Activated T-helper 1 cell treated with anti-CD3 and anti-CD28 coated beads, Interleukin-12 subunit alpha, Interleukin-12 subunit beta, Interleukin-2, Interleukin-4 antibody, amounts not matched to agents 30 ng/mL and 10 ng/mL and 1 ng/mL, durations not matched to agents 14 hours and 24 hours and 36 hours (primary cell): ENCODE results near the gene RPS5. TPM values are rescaled to one million over a fixed set of nuclear protein-coding genes. Genes with fewer than 3 reads are reported as not detected.
"Not testable (repeated sequence)": the region's sequence is repeated elsewhere in the genome, so short reads cannot be mapped to it uniquely, and the experiment has no call there.

Source experiments
- DNase-seq: peaks from one replicate; pipeline ENCODE4 v3.0.0; 2021; ENCODE audit warnings: low spot score
- H3K27ac Mint-ChIP-seq: one replicate; pipeline ENCODE4 v1.8.0; 2021; ENCODE audit warnings: mild to moderate bottlenecking, mixed read lengths
- H3K27me3 Mint-ChIP-seq: one replicate; pipeline ENCODE4 v1.8.0; 2022; ENCODE audit warnings: mild to moderate bottlenecking, moderate library complexity, mixed read lengths; ENCODE audit not compliant: insufficient read depth
- H3K36me3 Mint-ChIP-seq: one replicate; pipeline ENCODE4 v1.8.0; 2021; ENCODE audit warnings: low read depth, mixed read lengths
- H3K4me1 Mint-ChIP-seq: one replicate; pipeline ENCODE4 v1.8.0; 2021; ENCODE audit warnings: low read depth, mixed read lengths
- H3K4me3 Mint-ChIP-seq: one replicate; pipeline ENCODE4 v1.8.0; 2021; ENCODE audit warnings: mild to moderate bottlenecking, moderate library complexity, mixed read lengths
- H3K9me3 Mint-ChIP-seq: one replicate; pipeline ENCODE4 v1.8.0; 2021; ENCODE audit warnings: mixed read lengths
- intact Hi-C: fragments of 100-400 bp; cut with micrococcal nuclease; formaldehyde crosslinking; loops from one replicate; pipeline ENCODE4 v1.15.1; 2024
- total RNA-seq: library from RNA; stranded (reverse); gene quantifications from 2 replicates; pipeline ENCODE4 v1.2.3, GENCODE V29; 2022

The RPS5 gene
- 1,157 and 1,161 TPM in 2 replicates for total RNA-seq

DNA sequence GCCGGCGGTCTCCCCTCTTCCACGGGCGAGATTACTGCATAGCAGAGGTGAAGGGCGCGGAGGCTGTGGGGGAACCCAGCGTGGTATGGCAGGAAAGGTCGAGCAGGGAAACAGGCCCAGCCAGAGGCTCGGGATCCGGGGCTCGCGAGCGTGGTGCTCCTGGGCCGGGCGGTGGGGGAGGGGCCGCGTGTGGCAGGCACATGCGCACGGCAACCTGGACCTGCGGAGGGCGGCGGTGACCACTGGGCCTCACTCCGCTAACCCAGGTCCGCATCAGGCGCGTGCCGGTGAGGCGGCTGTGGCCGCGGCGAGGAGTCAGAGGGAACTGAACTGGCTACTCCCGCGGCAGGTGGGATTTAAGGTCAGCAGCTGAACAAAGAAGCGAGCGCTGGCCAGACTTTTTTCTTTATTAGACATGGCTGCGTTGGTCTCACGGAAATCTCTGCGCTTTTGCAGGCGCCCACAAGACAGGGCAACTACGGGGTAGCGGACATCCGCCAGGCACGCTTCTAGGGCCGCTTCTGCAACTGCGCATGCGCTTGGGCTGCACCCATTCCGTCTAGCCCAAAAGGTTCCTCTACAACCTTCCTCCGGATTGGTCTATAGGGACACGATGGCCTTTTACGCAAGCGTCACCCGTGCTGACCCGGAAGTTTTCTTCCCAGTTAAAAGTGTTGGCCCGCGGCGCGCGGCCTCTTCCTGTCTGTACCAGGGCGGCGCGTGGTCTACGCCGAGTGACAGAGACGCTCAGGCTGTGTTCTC, at the start of gene RPS5:
Gene RPS5, plus strand, starts transcription at position 694 of the 762 bp plus-strand sequence. CDS start 869 bp downstream, outside the sequence.
- peak; percentile 95 for DNase-seq
- Mint-ChIP-seq H3K4me1 (peaks cover 35% of the 10 kb centered on the region), H3K4me3 (peak within 1 kb of the TSS; percentile 93), H3K27me3 (no peaks in the 10 kb centered on the region), H3K9me3 (no peaks in the 10 kb centered on the region), H3K36me3 (peaks cover 28% of the 10 kb centered on the region), H3K27ac (peak within 1 kb of the TSS; percentile 99)
- intact Hi-C loops: loop anchor here (1.0 to 10.0 kb wide), 9 partner anchors 15 to 572 kb away; partner anchors contain the start of genes ERVK3-1, ZNF132, ZNF274 and ZNF324B

- H3K4me1 Mint-ChIP-seq: peaks cover 6% of the 10 kb centered on the region
- intact Hi-C loops: no loop called here
- H3K27ac Mint-ChIP-seq: no peak overlapping the region
- no peak for DNase-seq
- no peaks in the 10 kb centered on the region for H3K27me3 Mint-ChIP-seq
- H3K4me3 Mint-ChIP-seq: no peak overlapping the region
- peaks cover 19% of the 10 kb centered on the region for H3K9me3 Mint-ChIP-seq
- H3K36me3 Mint-ChIP-seq: peaks cover 58% of the 10 kb centered on the region
These were observed 48.7 kb upstream of the RPS5 start for GRCh38 chr19:58338336-58338735.

DNA sequence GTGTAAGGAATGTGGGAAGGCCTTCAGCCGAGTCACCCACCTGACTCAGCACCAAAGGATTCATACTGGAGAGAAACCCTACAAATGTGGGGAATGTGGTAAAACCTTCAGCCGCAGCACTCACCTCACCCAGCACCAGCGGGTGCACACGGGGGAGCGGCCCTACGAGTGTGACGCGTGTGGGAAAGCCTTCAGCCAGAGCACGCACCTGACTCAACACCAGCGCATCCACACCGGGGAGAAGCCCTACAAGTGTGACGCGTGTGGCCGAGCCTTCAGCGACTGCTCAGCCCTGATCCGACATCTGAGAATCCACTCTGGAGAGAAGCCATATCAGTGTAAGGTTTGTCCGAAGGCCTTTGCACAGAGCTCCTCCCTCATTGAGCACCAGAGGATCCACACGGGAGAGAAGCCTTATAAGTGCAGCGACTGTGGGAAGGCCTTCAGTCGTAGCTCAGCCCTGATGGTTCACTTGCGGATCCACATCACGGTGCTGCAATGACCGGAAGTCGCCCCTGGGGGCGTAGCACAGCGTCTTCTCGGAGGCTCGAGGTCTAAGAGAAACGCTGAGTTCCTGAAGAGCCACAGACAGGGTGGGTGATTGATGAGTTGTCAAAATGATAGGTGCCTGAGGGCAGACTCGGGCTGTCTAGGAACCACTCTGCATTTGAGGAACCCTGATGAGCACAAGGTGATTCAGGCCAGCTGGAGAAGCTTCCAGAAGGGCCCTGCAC, 48.1 kb upstream of the RPS5 start:
- Mint-ChIP-seq H3K4me1 (peaks cover 6% of the 10 kb centered on the region), H3K9me3 (peaks cover 19% of the 10 kb centered on the region), H3K4me3 (no peak overlapping the region), H3K27ac (no peak overlapping the region), H3K27me3 (no peaks in the 10 kb centered on the region), H3K36me3 (peaks cover 58% of the 10 kb centered on the region)
- DNase-seq: no peak
- intact Hi-C loops: no loop called here

DNA sequence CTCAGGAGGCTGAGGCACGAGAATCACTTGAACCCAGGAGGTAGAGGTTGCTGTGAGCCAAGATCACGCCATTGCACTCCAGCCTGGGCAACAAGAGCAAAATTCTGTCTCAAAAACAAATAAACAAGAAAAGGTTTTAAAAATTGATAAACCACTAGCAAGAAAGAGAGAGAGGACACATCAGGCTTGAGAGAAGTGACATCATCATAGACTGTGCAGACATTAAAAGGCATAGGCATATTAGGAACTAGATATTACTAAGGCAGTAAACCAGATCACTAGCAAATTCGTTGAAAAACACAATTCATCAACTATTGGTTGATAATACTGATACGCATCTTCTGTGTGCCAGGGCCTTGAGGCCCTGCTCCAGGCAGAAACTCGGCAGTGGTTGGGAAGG, 41.5 kb upstream of the RPS5 start:
- Mint-ChIP-seq H3K27me3 (no peaks in the 10 kb centered on the region), H3K36me3 (peaks cover 24% of the 10 kb centered on the region), H3K9me3 (no peaks in the 10 kb centered on the region), H3K4me1 (peaks cover 29% of the 10 kb centered on the region), H3K27ac (peak overlapping the region; percentile 6), H3K4me3 (peak overlapping the region; percentile 84)
- no peak for DNase-seq
- intact Hi-C loops: loop anchor here (5.0 kb wide), 1 partner anchor 68 kb away; the partner anchor contains the start of gene ZNF8

DNA sequence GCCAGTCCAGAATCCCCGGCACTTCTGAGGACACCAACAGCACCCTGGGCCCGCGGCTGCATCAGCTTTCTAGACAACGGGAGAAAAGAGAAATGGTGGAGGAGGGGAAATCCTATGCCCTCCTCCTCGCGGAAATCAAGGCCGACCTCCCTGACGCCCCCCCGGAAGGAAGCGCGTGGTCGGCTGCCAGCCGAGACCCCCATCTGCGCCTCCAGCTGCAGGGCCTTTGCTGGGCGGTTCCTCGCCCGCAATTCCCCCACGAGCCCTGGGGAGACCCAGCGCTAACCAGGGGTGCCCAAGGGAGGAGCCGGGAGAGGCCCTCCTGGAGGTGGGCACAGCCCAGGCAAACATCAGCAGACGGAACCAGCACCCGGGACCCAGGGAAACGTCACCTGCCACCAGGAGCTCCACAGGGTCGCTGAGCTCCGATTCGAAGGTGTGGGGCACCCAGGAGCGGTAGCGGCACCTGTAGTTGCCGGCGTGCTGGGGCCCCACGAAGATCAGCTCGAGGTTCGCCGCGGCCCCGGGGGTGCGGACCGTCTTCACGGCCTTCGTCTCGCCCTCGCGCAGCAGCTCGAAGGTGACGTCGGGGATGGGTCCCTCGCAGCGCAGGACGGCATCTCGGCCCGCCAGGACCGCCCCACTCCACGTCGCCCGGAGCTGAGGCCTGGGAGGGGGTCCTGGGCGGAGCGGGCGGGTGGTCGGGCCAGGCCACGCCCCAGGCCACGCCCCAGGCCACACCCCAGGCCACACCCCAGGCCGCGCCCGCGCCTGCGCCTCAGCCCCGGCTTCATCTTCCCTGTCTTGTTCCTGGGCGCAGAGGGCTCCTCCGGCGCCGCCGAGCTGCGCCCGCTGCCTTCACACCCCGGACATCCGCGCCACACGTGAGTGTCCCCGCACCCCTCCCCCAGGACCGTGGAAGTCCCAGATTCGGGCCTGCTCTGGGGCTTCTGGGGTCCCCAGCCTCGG, 39.8 kb upstream of the RPS5 start:
- DNase-seq: peak; percentile 63
- Mint-ChIP-seq H3K36me3 (peaks cover 12% of the 10 kb centered on the region), H3K9me3 (no peaks in the 10 kb centered on the region), H3K4me1 (peaks cover 29% of the 10 kb centered on the region), H3K27ac (peak overlapping the region; percentile 83), H3K27me3 (no peaks in the 10 kb centered on the region), H3K4me3 (peak overlapping the region; percentile 92)
- intact Hi-C loops: loop anchor here (1.0 to 5.0 kb wide), 8 partner anchors 15 to 119 kb away; partner anchors contain the start of genes ERVK3-1, ZNF324B, ZNF497 and ZNF8

GRCh38 chr19:58348080-58348479, 39.0 kb upstream of the RPS5 start:
- H3K27me3 Mint-ChIP-seq, DNase-seq, H3K36me3 Mint-ChIP-seq, H3K9me3 Mint-ChIP-seq: not testable (repeated sequence)
- peak overlapping the region; percentile 83 for H3K27ac Mint-ChIP-seq
- H3K4me3 Mint-ChIP-seq: peak overlapping the region; percentile 92
- intact Hi-C loops: loop anchor here (5.0 kb wide), 1 partner anchor 71 kb away; the partner anchor contains the start of gene ZNF8
- peaks cover 29% of the 10 kb centered on the region for H3K4me1 Mint-ChIP-seq

- H3K27me3 Mint-ChIP-seq: no peaks in the 10 kb centered on the region
- no peaks in the 10 kb centered on the region for H3K9me3 Mint-ChIP-seq
- peaks cover 29% of the 10 kb centered on the region for H3K4me1 Mint-ChIP-seq
- peak overlapping the region; percentile 12 for H3K4me3 Mint-ChIP-seq
- intact Hi-C loops: loop anchor here (5.0 kb wide), 1 partner anchor 72 kb away; the partner anchor contains the start of gene ZNF8
- H3K27ac Mint-ChIP-seq: peak overlapping the region; percentile 47
- no peak for DNase-seq
- peaks cover 10% of the 10 kb centered on the region for H3K36me3 Mint-ChIP-seq
These were observed 37.5 kb upstream of the RPS5 start for GRCh38 chr19:58349590-58349989.

- intact Hi-C loops: no loop called here
- peaks cover 10% of the 10 kb centered on the region for H3K36me3 Mint-ChIP-seq
- H3K4me3 Mint-ChIP-seq: no peak overlapping the region
- H3K27me3 Mint-ChIP-seq: no peaks in the 10 kb centered on the region
- H3K27ac Mint-ChIP-seq: no peak overlapping the region
- peaks cover 29% of the 10 kb centered on the region for H3K4me1 Mint-ChIP-seq
- DNase-seq: no peak
- no peaks in the 10 kb centered on the region for H3K9me3 Mint-ChIP-seq
These were observed 36.8 kb upstream of the RPS5 start for GRCh38 chr19:58350001-58350861.

DNA sequence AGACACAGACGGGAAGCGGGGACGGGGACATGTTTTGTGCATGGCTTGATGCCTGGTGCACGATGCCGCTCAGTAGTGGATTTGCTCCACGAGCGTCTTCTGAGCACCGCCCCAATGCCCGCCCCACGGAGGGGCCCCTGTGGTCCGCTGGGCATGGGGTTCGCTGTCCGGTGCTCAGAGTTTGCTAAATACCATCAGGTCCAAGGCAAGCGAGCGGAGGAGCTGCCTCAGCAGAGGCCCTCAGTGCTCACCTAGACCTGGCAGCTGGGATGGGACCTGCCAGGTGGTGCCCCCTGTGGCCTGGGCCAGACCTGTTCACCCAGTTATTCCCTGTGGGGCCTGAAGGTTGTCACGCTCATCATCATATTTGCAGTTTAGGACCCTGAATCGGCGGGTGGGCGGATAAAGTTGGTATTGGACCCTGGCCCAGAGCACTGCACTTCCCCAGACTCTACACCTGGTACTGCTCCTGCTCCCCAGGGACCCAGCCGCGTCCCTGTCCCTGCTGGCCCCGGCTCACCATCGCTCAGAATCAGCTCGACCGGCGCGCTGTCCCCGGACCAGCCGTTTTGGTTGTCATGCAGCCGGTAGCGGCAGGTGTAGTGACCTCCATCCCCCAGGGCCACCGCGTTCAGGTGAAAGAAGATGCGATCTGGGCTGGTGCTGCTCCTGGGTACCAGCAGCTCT, 36.1 kb upstream of the RPS5 start:
- no peaks in the 10 kb centered on the region for H3K9me3 Mint-ChIP-seq
- no peaks in the 10 kb centered on the region for H3K27me3 Mint-ChIP-seq
- no peak overlapping the region for H3K27ac Mint-ChIP-seq
- intact Hi-C loops: no loop called here
- peaks cover 23% of the 10 kb centered on the region for H3K4me1 Mint-ChIP-seq
- H3K4me3 Mint-ChIP-seq: no peak overlapping the region
- DNase-seq: no peak
- H3K36me3 Mint-ChIP-seq: peaks cover 5% of the 10 kb centered on the region

DNA sequence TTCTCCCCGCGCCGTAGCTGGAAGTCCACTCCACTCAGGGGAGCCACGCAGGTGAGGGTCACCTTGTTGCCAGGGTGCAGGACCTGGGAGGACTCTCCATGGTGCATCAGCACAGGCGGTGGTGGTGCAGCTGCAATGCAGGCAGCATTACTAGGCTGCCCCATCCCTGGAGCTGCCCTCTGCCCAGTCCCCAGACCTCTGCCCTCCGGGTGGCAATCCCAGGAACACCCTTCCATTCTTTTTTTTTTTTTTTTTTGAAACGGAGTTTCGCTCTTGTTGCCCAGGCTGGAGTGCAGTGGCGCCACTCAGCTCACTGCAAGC, 35.6 kb upstream of the RPS5 start:
- H3K4me1 Mint-ChIP-seq: peaks cover 18% of the 10 kb centered on the region
- H3K27ac Mint-ChIP-seq: no peak overlapping the region
- intact Hi-C loops: no loop called here
- no peak for DNase-seq
- H3K9me3 Mint-ChIP-seq: no peaks in the 10 kb centered on the region
- H3K4me3 Mint-ChIP-seq: no peak overlapping the region
- peaks cover 5% of the 10 kb centered on the region for H3K36me3 Mint-ChIP-seq
- H3K27me3 Mint-ChIP-seq: no peaks in the 10 kb centered on the region

DNA sequence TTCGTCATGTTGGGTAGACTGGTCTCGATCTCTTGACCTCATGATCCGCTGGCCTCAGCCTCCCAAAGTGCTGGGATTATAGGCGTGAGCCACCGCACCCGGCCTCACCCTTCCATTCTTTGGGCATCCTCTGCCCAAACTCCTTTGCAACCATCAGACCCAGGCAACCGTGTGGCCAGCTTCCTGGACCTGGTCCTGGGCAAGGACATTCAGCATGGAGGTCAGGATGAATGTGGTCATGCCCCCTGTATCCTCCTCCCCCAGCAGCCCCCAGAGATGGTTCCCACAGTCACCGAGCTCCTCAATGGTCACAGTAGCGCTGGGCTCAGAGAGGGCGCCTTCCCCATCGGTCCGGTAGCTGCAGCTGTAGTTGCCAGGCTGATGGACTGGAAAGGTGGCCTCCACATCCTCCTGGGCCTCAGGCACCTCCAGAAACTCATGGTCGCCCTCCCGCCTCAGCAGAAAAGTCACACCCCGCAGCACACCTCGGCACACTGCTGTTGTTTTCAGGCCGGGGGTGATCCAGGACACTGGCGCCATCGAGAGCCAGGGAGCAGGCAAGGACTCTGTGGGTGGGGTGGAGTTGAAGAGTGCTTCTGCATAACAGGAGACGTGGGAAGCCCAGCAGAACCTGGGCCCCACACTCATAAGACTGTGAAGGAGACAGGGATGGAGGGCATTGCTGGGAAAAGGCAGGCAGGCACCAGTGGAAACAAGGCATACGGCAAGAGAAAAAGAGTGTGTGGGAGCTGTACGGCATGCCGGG, 34.9 kb upstream of the RPS5 start:
- Mint-ChIP-seq H3K27ac (no peak overlapping the region), H3K9me3 (no peaks in the 10 kb centered on the region), H3K27me3 (no peaks in the 10 kb centered on the region), H3K4me3 (no peak overlapping the region), H3K4me1 (peaks cover 15% of the 10 kb centered on the region), H3K36me3 (peaks cover 5% of the 10 kb centered on the region)
- intact Hi-C loops: no loop called here
- no peak for DNase-seq
